Stimulated activated CD4-positive, alpha-beta T cell treated with anti-CD3 and anti-CD28 coated beads, Interleukin-4, amount 100 ng/mL, for 24 hours (primary cell): ENCODE measurements around the gene UXS1.
"Not testable (repeated sequence)": the region's sequence is repeated elsewhere in the genome, so short reads cannot be mapped to it uniquely, and the experiment has no call there.

Source experiments
- DNase-seq: peaks from one replicate; pipeline ENCODE4 v3.0.0-alpha.2; 2020

The UXS1 gene

GRCh38 chr2:106159866-106160785 lies 34.0 kb downstream of the UXS1 start:
- peak; percentile 64 for DNase-seq

DNA sequence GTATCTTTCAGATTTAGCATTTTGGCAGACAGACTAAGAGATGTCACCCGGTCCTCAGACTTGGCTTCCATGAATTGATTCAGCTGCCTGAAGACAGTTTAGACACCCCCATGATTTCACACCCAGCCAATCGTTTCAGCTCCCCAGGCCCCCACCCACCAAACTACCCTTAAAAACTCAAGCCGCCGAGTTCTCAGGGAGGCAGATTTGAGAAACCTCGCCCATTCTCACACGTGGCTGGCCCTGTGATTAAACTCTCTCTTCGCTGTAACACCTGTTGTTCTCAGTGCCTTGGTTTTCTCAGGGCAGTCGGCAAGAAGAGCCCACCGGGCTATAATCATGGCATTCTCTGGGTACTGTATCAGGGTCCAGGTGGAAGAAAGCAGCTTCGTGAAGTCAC lies 35.2 kb downstream of the UXS1 start:
- DNase-seq: peak; percentile 35

DNA sequence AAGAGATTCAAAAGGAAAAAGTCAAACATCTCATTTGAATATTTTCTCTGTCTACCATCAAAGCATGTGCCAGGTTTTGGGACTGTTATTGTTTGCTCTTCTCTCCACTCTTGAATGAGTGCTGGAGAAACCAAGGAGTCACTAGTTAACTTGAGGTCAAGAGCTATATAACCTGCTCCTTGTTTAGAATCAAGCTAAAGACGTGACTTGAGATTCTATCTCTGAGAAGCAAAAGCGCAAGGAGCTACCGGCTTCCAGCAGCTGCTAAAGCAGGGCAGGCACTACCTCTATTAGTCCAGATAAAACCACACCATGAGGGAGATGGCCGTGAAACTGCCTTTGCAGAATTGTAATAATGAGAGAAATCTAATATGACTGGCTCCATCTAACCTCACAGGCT lies 36.0 kb downstream of the UXS1 start:
- DNase-seq: no peak

- no peak for DNase-seq
Observed at GRCh38 chr2:106157416-106157815, 36.7 kb downstream of the UXS1 start.

GRCh38 chr2:106156305-106157296 lies 37.5 kb downstream of the UXS1 start:
- no peak for DNase-seq

GRCh38 chr2:106153781-106154180 lies 40.3 kb downstream of the UXS1 start:
- DNase-seq: no peak

DNA sequence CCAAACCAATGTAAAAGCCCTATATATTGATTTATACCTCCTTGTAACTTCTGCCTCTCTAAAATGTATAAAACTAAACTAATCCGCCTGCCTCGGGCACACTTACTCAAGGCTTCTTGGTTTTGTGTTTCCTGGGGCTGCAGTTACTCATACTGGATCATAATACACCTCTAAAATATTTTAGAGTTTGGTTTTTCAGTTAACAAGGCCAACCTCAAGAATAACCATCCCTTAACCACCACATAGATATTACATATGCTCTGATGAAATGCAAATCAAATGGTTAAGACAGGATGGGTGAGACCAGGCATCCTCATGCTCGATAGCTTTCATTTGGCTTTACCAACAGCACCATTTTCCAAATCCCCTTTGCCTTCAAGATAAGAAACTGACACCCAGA lies 46.4 kb downstream of the UXS1 start:
- no peak for DNase-seq

GRCh38 chr2:106147159-106147558 lies 46.9 kb downstream of the UXS1 start:
- no peak for DNase-seq

DNA sequence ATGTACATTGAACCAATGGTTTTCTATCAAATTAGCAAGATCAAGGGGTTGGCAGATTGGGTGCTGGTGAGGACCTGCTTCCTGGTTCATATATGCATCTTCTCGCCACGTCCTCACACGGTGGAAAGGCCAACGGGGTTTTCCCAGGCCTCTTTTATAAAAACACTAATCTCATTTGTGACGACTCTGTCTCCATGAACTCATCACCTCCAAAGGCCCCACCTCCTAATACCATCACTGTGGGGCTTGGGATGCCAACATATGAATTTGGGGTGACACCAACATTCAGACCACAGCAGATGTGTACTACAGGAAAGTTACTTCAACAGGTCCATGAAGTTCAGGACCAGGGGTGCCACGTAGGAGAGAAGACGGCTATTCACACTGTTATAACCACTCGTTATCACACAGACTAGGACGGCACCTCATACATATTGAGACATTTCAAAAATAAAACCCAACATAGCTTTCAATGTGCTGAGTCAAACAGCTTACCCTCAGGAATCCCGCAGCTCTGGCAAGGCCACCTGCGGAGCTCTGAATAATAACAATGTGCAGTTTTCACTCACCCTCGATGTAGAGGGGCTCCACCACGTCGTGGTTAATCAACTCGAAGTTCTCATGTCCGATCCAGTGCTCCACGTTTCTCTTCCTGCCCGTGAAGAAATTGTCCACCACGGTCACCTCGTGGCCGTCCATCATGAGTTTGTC lies 49.3 kb downstream of the UXS1 start:
- DNase-seq: peak; percentile 57

GRCh38 chr2:106143495-106144215 lies 50.4 kb downstream of the UXS1 start:
- no peak for DNase-seq

- peak; percentile 41 for DNase-seq
Observed at GRCh38 chr2:106142683-106143082, 51.4 kb downstream of the UXS1 start.

DNA sequence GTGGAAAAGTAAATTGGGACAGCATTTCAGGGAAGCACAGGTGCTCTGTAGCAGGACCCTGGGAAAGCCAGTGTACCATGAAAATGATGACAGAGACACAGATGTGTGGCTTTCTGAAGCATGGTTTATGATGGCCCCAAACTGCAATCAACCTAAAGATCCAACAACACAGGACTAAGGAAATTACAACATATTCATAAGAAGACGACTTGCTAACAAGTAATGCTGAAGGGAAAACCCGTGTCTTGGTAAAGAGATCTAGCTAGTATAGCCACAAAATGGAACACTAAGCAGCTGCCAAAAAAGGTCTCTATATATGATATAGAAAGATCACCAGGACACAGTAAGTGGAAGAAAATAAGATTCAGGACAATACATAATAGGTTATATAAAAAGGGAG lies 53.2 kb downstream of the UXS1 start:
- no peak for DNase-seq

DNA sequence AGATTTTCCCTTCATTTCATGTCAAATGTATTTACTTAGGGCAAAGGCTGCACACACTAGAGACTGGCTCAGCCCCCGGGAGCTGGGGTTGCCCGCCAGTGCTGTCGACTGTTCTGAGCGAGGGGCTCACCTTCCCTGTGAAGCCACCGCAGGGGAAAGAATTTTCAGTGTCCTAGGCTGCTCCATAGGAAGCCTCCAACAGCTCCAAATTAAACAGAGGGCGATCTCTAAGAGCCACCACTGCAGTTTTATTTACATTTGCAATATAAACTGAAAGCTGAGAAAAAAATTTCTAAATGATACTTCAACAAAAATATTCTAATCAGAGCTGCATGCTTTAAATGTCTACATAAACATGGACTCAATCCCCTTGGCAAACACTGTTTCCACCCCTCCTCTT lies 54.0 kb downstream of the UXS1 start:
- DNase-seq: no peak

- DNase-seq: no peak
Observed at GRCh38 chr2:106139238-106139935, 54.7 kb downstream of the UXS1 start.

DNA sequence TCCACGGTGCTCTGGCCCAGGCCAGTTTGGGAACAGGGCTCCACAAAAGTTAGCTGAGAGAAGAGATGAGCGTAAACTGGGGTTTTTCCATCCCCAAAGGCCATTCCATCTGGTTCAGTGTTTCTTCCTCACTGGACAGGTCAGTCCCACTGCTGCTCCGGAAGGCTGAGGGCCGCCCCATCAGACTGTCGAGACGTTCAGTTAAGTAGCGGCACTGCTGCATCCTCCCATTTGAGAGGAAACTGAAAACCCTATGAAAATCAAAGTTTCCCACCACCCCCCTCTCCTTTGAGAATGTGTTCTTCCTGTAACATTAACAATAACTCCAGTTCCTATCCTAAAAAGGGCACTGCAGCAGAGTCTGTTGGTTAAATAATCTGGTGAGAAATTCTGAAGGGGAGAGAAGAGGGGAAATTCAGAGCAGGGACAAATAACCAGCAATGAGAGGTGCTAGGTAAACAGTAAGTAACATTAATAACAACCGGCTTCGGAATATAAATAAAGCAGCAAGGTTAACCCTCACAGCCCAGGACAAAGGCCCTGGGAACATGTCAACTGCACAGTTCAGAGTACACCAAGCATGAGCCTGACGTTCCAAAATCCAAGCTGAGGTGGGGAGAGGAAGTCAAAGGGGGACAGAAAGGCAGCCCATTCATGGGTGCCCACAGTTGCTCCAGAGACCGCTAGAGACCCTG lies 55.4 kb downstream of the UXS1 start:
- no peak for DNase-seq

DNA sequence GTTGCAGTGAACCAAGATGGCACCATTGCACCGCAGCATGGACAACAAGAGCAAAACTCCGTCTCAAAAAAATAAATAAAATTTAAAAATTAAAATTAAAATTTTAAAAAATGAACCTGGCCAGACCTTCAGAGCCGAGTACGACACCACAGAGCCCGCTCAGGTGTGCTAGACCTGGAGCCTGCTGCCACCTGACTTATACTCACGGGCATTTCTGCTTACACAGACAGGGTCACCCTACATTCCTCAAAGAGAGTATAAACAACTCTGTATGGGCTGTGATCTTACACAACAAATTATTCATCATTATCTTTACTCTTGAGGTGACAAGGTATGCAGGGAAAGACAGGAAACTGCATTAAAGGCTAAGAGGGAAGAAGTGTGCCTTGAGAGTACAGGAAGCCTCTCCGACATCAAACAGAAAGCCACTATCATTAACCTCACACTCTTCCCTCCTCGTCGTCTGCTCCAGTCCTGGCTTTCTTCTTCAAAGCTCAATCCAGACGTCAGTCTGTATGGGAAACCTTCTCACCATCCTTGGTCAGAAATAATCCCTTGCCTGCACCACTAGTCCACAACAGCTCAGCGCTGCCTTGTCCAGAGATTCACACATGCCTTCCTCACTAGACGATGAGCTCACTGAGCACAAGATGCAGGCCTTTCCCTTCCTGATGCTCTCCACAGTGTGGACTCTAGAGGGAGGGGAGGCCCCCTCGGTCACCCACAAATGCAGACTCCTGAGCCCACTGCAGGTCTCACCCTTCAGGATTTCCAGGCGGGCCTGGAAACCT lies 56.2 kb downstream of the UXS1 start:
- no peak for DNase-seq

GRCh38 chr2:106131192-106131591 lies 62.9 kb downstream of the UXS1 start:
- DNase-seq: not testable (repeated sequence)

DNA sequence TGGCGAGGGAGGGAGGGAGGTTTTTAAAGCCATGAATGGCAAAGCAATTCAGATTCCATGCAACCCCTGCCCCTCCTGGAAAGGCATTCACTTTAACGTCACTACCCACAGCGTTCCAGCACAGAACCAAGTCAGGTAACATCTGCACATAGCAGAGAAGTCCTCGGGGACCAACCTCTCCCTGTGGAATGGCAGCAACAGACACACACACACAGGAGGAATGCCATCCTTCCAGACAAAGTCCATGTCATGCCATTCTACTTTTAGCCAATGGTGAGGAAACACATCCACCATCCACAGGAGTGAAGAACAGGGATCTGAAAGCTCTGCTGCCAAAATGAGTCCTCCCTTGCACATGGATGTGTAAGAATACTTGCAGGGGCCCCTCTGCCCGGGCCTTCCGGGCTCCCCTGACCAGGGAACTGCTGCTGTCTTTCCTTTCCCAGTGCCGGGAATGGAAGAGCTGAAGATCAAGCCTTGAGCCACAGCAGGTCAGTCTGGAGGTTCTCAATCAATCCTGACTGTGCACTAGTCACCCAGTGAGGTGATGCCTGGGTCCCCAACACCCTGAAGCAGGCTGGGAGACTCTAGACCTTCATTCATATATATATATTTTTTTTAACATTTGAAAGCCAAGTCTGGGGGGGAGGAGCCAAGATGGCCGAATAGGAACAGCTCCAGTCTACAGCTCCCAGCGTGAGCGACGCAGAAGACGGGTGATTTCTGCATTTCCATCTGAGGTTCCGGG lies 63.7 kb downstream of the UXS1 start:
- no peak for DNase-seq

GRCh38 chr2:106129592-106129991 lies 64.5 kb downstream of the UXS1 start:
- no peak for DNase-seq
